GM23338 (cell line): ENCODE measurements around the gene RLF. TPM values are rescaled to one million over a fixed set of nuclear protein-coding genes. Genes with fewer than 3 reads are reported as not detected.
"Not testable (repeated sequence)": the region's sequence is repeated elsewhere in the genome, so short reads cannot be mapped to it uniquely, and the experiment has no call there.

ENCODE experiments used
- ATAC-seq: fragments of 200-7000 bp; cut with Tn5 transposase; 3 replicates; pipeline ENCODE4 v1.9.1; 2020
- DNase-seq: peaks from one replicate; pipeline ENCODE4 v3.0.0-alpha.2; 2015; ENCODE audit warnings: low spot score
- H2AFZ ChIP-seq: fragments of 200-600 bp; sonication (generic); 2 replicates; pipeline ENCODE4 v1.8.0; 2016; ENCODE audit warnings: antibody characterized with exemption, mild to moderate bottlenecking, moderate library complexity
- H3F3A ChIP-seq: fragments of 200-600 bp; sonication (generic); replicated peaks from 2 replicates; pipeline ENCODE4 v1.8.0; 2017; ENCODE audit warnings: antibody characterized with exemption, mixed run types, low read depth
- H3K27ac ChIP-seq: fragments of 200-600 bp; sonication (generic); 2 replicates; pipeline ENCODE4 v1.6.1; 2016; ENCODE audit warnings: low read depth
- H3K27me3 ChIP-seq: fragments of 200-600 bp; sonication (generic); 2 replicates; pipeline ENCODE4 v1.8.0; 2016; ENCODE audit warnings: mild to moderate bottlenecking, mixed run types, moderate library complexity; ENCODE audit not compliant: insufficient read depth
- H3K36me3 ChIP-seq: fragments of 200-600 bp; sonication (generic); 2 replicates; pipeline ENCODE4 v1.8.0; 2016; ENCODE audit warnings: mild to moderate bottlenecking; ENCODE audit not compliant: insufficient read depth
- H3K4me1 ChIP-seq: fragments of 200-600 bp; sonication (generic); 2 replicates; pipeline ENCODE4 v1.8.0; 2016; ENCODE audit warnings: mild to moderate bottlenecking, moderate library complexity; ENCODE audit not compliant: insufficient read depth
- H3K4me2 ChIP-seq: fragments of 200-600 bp; sonication (generic); 2 replicates; pipeline ENCODE4 v1.7.1; 2017; ENCODE audit warnings: mixed run types
- H3K4me3 ChIP-seq: fragments of 200-600 bp; sonication (generic); 2 replicates; pipeline ENCODE4 v1.6.1; 2016; ENCODE audit warnings: mixed run types
- H3K79me2 ChIP-seq: fragments of 200-600 bp; sonication (generic); replicated peaks from 2 replicates; pipeline ENCODE4 v1.8.0; 2017; ENCODE audit warnings: mild to moderate bottlenecking; ENCODE audit not compliant: insufficient read depth
- H3K9me2 ChIP-seq: fragments of 200-600 bp; sonication (generic); 2 replicates; pipeline ENCODE4 v1.8.0; 2017; ENCODE audit not compliant: insufficient read depth
- H4K20me1 ChIP-seq: fragments of 200-600 bp; sonication (generic); replicated peaks from 2 replicates; pipeline ENCODE4 v1.8.0; 2017; ENCODE audit warnings: mild to moderate bottlenecking; ENCODE audit not compliant: insufficient read depth
- H3K27ac Mint-ChIP-seq: 2 replicates; pipeline ENCODE4 v1.8.0; 2020; ENCODE audit warnings: inconsistent platforms, mild to moderate bottlenecking, moderate library complexity, mixed read lengths
- H3K27me3 Mint-ChIP-seq: 3 replicates; pipeline ENCODE4 v1.8.0; 2022; ENCODE audit warnings: low read depth, mild to moderate bottlenecking, moderate library complexity, mixed read lengths, inconsistent platforms; ENCODE audit not compliant: insufficient read depth, poor library complexity
- H3K36me3 Mint-ChIP-seq: 3 replicates; pipeline ENCODE4 v1.8.0; 2021; ENCODE audit warnings: low read depth, mild to moderate bottlenecking, inconsistent platforms, moderate library complexity, mixed read lengths
- H3K4me1 Mint-ChIP-seq: 3 replicates; pipeline ENCODE4 v1.8.0; 2020; ENCODE audit warnings: mild to moderate bottlenecking, inconsistent platforms, mixed read lengths
- H3K4me3 Mint-ChIP-seq: 3 replicates; pipeline ENCODE4 v1.8.0; 2021; ENCODE audit warnings: moderate library complexity, mild to moderate bottlenecking, inconsistent platforms, mixed read lengths
- H3K9me3 Mint-ChIP-seq: 3 replicates; pipeline ENCODE4 v1.8.0; 2020; ENCODE audit warnings: moderate library complexity, mild to moderate bottlenecking, inconsistent platforms, mixed read lengths
- CREB1 ChIP-seq: fragments of 250-450 bp; sonication (Bioruptor Pico); IDR thresholded peaks from 2 replicates; pipeline ENCODE4 v1.5.0; 2020; ENCODE audit warnings: low read depth, mild to moderate bottlenecking, moderate library complexity
- EZH2 ChIP-seq: fragments of 200-600 bp; sonication (generic); IDR thresholded peaks from one replicate; pipeline ENCODE4 v1.8.0; 2017; ENCODE audit warnings: antibody characterized with exemption, mild to moderate bottlenecking, low read depth; ENCODE audit not compliant: unreplicated experiment
- JUNB ChIP-seq: IDR thresholded peaks from one replicate; pipeline ENCODE4 v1.6.1; 2016; ENCODE audit warnings: antibody characterized with exemption; ENCODE audit not compliant: unreplicated experiment
- NANOG ChIP-seq: IDR thresholded peaks from 2 replicates; pipeline ENCODE4 v1.6.1; 2016; ENCODE audit warnings: antibody characterized with exemption, borderline replicate concordance
- POLR2AphosphoS5 ChIP-seq: IDR thresholded peaks from 2 replicates; pipeline ENCODE4 v1.6.1; 2016; ENCODE audit warnings: antibody characterized with exemption, low read depth
- polyA plus RNA-seq: library from polyadenylated mRNA; unstranded; fragments of >200 nt; fragmentation: Nextera tagmentation; extraction: Ambion mirVana; gene quantifications from 2 replicates; pipeline ENCODE4 v1.2.1, GENCODE V29; 2016
- total RNA-seq: library from RNA; depleted of rRNA; stranded (reverse); fragments of >200 nt; shearing (Covaris generic); gene quantifications from 2 replicates; pipeline ENCODE4 v1.2.3, GENCODE V29; 2014
- TF ChIP-seq, protein P1 (sequence below), 2 experiments: fragments of 200-600 bp in 1 of 2; sonication (generic) in 1 of 2; conservative IDR thresholded peaks; 2 replicates each; pipeline versions ENCODE4 v1.5.1 to v1.6.1; 2016 to 2017; ENCODE audit warnings: antibody characterized with exemption in 2 of 2, low read depth in 2 of 2, mild to moderate bottlenecking in 2 of 2, moderate library complexity in 1 of 2
- TF ChIP-seq, protein P2 (sequence below): fragments of 250-450 bp; sonication (Bioruptor Pico); IDR thresholded peaks from 2 replicates; pipeline ENCODE4 v1.5.0; 2020; ENCODE audit warnings: mild to moderate bottlenecking, moderate library complexity
- TF ChIP-seq, protein P3 (sequence below): IDR thresholded peaks from 2 replicates; pipeline ENCODE4 v1.6.1; 2016; ENCODE audit warnings: antibody characterized with exemption

Gene RLF
- total and polyA plus RNA-seq, 2 experiments from 2014 or later = 6.6 to 21.1 TPM

DNA sequence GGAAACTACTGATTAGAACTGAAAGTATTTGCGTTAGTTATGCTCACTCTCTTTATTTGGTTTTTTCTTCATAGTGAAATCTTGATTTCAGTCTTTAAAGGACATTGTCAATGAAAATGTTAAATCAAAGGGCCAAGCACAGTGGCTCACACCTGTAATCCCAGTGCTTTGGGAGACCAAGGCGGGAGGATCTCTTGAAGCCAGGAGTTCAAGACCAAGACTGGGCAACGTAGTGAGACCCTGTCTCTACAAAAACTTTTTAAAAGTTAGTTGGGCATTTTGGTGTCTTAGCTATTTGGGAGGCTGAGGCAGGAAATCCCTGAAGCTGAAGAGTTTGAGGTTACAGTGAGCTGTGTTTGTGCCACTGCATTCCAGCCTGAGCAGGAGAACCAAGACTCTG is 13.6 kb downstream of the RLF start (continued):
- TF ChIP-seq, protein P1, sequence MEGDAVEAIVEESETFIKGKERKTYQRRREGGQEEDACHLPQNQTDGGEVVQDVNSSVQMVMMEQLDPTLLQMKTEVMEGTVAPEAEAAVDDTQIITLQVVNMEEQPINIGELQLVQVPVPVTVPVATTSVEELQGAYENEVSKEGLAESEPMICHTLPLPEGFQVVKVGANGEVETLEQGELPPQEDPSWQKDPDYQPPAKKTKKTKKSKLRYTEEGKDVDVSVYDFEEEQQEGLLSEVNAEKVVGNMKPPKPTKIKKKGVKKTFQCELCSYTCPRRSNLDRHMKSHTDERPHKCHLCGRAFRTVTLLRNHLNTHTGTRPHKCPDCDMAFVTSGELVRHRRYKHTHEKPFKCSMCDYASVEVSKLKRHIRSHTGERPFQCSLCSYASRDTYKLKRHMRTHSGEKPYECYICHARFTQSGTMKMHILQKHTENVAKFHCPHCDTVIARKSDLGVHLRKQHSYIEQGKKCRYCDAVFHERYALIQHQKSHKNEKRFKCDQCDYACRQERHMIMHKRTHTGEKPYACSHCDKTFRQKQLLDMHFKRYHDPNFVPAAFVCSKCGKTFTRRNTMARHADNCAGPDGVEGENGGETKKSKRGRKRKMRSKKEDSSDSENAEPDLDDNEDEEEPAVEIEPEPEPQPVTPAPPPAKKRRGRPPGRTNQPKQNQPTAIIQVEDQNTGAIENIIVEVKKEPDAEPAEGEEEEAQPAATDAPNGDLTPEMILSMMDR (conservative IDR thresholded peaks at IDR 0.05; ENCODE audit: low read depth in 2 of 2) = no peak
- TF ChIP-seq NANOG (no peak), JUNB (no peak)

DNA sequence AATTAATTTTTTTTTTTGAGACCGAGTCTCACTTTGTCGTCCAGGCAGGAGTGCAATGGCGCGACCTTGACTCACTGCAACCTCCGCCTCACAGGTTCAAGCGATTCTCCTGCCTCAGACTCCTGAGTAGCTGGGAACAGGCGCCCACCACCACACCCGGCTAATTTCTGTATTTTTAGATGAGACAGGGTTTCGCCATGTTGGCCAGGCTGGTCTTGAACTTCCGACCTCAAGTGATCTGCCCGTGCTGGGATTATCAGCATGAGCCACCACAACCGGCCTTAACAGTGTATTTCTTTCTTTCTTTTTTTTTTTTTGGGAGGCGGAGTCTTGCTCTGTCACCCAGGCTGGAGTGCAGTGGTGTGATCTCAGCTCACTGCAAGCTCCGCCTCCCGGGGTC is 15.8 kb downstream of the RLF start:
- H2AFZ ChIP-seq, H3K9me2 ChIP-seq, H3K27ac ChIP-seq, H3K4me1 Mint-ChIP-seq, H3K27ac Mint-ChIP-seq, DNase-seq, H3F3A ChIP-seq, H3K4me2 ChIP-seq, H3K27me3 ChIP-seq, H3K36me3 Mint-ChIP-seq, H3K36me3 ChIP-seq, H3K27me3 Mint-ChIP-seq, H3K4me3 ChIP-seq, H3K4me3 Mint-ChIP-seq, ATAC-seq, H3K4me1 ChIP-seq, H3K9me3 Mint-ChIP-seq: not testable (repeated sequence)
- Histone ChIP-seq H4K20me1 (peaks cover 43% of the 10 kb centered on the region), H3K79me2 (peaks cover 100% of the 10 kb centered on the region)

GRCh38 chr1:40178200-40178599 is 17.0 kb downstream of the RLF start:
- TF ChIP-seq, protein P2, sequence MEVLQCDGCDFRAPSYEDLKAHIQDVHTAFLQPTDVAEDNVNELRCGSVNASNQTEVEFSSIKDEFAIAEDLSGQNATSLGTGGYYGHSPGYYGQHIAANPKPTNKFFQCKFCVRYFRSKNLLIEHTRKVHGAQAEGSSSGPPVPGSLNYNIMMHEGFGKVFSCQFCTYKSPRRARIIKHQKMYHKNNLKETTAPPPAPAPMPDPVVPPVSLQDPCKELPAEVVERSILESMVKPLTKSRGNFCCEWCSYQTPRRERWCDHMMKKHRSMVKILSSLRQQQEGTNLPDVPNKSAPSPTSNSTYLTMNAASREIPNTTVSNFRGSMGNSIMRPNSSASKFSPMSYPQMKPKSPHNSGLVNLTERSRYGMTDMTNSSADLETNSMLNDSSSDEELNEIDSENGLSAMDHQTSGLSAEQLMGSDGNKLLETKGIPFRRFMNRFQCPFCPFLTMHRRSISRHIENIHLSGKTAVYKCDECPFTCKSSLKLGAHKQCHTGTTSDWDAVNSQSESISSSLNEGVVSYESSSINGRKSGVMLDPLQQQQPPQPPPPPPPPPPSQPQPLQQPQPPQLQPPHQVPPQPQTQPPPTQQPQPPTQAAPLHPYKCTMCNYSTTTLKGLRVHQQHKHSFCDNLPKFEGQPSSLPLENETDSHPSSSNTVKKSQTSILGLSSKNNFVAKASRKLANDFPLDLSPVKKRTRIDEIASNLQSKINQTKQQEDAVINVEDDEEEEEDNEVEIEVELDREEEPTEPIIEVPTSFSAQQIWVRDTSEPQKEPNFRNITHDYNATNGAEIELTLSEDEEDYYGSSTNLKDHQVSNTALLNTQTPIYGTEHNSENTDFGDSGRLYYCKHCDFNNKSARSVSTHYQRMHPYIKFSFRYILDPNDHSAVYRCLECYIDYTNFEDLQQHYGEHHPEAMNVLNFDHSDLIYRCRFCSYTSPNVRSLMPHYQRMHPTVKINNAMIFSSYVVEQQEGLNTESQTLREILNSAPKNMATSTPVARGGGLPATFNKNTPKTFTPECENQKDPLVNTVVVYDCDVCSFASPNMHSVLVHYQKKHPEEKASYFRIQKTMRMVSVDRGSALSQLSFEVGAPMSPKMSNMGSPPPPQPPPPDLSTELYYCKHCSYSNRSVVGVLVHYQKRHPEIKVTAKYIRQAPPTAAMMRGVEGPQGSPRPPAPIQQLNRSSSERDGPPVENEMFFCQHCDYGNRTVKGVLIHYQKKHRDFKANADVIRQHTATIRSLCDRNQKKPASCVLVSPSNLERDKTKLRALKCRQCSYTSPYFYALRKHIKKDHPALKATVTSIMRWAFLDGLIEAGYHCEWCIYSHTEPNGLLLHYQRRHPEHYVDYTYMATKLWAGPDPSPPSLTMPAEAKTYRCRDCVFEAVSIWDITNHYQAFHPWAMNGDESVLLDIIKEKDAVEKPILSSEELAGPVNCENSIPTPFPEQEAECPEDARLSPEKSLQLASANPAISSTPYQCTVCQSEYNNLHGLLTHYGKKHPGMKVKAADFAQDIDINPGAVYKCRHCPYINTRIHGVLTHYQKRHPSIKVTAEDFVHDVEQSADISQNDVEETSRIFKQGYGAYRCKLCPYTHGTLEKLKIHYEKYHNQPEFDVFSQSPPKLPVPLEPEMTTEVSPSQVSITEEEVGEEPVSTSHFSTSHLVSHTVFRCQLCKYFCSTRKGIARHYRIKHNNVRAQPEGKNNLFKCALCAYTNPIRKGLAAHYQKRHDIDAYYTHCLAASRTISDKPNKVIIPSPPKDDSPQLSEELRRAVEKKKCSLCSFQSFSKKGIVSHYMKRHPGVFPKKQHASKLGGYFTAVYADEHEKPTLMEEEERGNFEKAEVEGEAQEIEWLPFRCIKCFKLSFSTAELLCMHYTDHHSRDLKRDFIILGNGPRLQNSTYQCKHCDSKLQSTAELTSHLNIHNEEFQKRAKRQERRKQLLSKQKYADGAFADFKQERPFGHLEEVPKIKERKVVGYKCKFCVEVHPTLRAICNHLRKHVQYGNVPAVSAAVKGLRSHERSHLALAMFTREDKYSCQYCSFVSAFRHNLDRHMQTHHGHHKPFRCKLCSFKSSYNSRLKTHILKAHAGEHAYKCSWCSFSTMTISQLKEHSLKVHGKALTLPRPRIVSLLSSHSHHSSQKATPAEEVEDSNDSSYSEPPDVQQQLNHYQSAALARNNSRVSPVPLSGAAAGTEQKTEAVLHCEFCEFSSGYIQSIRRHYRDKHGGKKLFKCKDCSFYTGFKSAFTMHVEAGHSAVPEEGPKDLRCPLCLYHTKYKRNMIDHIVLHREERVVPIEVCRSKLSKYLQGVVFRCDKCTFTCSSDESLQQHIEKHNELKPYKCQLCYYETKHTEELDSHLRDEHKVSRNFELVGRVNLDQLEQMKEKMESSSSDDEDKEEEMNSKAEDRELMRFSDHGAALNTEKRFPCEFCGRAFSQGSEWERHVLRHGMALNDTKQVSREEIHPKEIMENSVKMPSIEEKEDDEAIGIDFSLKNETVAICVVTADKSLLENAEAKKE (CRISPR knock-in tag) = no peak
- TF ChIP-seq, protein P3, sequence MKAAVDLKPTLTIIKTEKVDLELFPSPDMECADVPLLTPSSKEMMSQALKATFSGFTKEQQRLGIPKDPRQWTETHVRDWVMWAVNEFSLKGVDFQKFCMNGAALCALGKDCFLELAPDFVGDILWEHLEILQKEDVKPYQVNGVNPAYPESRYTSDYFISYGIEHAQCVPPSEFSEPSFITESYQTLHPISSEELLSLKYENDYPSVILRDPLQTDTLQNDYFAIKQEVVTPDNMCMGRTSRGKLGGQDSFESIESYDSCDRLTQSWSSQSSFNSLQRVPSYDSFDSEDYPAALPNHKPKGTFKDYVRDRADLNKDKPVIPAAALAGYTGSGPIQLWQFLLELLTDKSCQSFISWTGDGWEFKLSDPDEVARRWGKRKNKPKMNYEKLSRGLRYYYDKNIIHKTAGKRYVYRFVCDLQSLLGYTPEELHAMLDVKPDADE = no peak
- TF ChIP-seq EZH2 = no peak
- TF ChIP-seq CREB1 (CRISPR knock-in tag) = no peak
- no peak for TF ChIP-seq POLR2AphosphoS5
- H3K4me3 ChIP-seq = no peak overlapping the region
- H3K36me3 ChIP-seq = no peaks in the 10 kb centered on the region
- Mint-ChIP-seq H3K36me3 (no peaks in the 10 kb centered on the region; the same call in 2 of the 3 replicates), H3K4me3 (no peak overlapping the region), H3K4me1 (peaks cover 9% of the 10 kb centered on the region), H3K27ac (no peak overlapping the region), H3K27me3 (peaks cover 2% of the 10 kb centered on the region), H3K9me3 (no peaks in the 10 kb centered on the region)
- H4K20me1 ChIP-seq = peaks cover 41% of the 10 kb centered on the region
- H3K4me2 ChIP-seq = no peak overlapping the region
- peaks cover 100% of the 10 kb centered on the region for H3K79me2 ChIP-seq
- H3F3A ChIP-seq = no peaks in the 10 kb centered on the region
- no peak for ATAC-seq
- no peaks in the 10 kb centered on the region for H3K9me2 ChIP-seq
- H3K27ac ChIP-seq = no peak overlapping the region
- no peaks in the 10 kb centered on the region; the same call in 1 of the 2 replicates for H3K4me1 ChIP-seq
- H3K27me3 ChIP-seq = no peaks in the 10 kb centered on the region
- no peak for DNase-seq
- no peak overlapping the region for H2AFZ ChIP-seq
